ENCODE results near the gene DDT. TPM values are rescaled to one million over a fixed set of nuclear protein-coding genes. Genes with fewer than 3 reads are reported as not detected.
A peak's percentile ranks its signal among the peaks of the same experiment; 100 is the strongest.
"Not testable (repeated sequence)": the region's sequence is repeated elsewhere in the genome, so short reads cannot be mapped to it uniquely, and the experiment has no call there.

Gene DDT
- 139 TPM for total RNA-seq
- long read RNA-seq, transcript DDT-202 (3 exons, 713 nt) = major isoform, 42 of 143 reads
- long read RNA-seq, partial matches to known transcripts = 0 of 143 reads
- long read RNA-seq, other reads (novel, unspliced or antisense) = 99 of 143 reads

- ATAC-seq = peak; percentile 96
- intact Hi-C loops (cut with DNase I) = loop anchor here (5.0 kb wide), 1 partner anchor 47 kb away; no protein-coding TSS in a partner anchor
- not testable (repeated sequence) for DNase-seq (ENCODE audit: missing footprints)
These were observed at the start of gene DDT for GRCh38 chr22:23974345-23974744. Gene DDT (minus strand): TSS chr22:23974441. CDS start chr22:23974414, 27 bp downstream.

- no peak for ATAC-seq
- intact Hi-C loops (cut with DNase I) = no loop called here
- DNase-seq (ENCODE audit: missing footprints) = no peak
These were observed 49.1 kb upstream of the DDT start for GRCh38 chr22:24023204-24023789.

- intact Hi-C loops (cut with DNase I) = no loop called here
- DNase-seq (ENCODE audit: missing footprints) (no peak), ATAC-seq (no peak)
These were observed 47.1 kb upstream of the DDT start for GRCh38 chr22:24021304-24021703.

- DNase-seq (ENCODE audit: missing footprints) = no peak
- intact Hi-C loops (cut with DNase I) = no loop called here
- ATAC-seq = no peak
These were observed 41.9 kb upstream of the DDT start for GRCh38 chr22:24016156-24016555.

- no peak for DNase-seq (ENCODE audit: missing footprints)
- intact Hi-C loops (cut with DNase I) = no loop called here
- no peak for ATAC-seq
These were observed 37.5 kb upstream of the DDT start for GRCh38 chr22:24011735-24012068.

- DNase-seq (ENCODE audit: missing footprints) (no peak), ATAC-seq (no peak)
- intact Hi-C loops (cut with DNase I) = no loop called here
These were observed 35.8 kb upstream of the DDT start for GRCh38 chr22:24010018-24010391.

- ATAC-seq (no peak), DNase-seq (ENCODE audit: missing footprints) (no peak)
- intact Hi-C loops (cut with DNase I) = loop anchor here (5.0 to 10.0 kb wide), 2 partner anchors 95 to 168 kb away; no protein-coding TSS in a partner anchor
These were observed 35.2 kb upstream of the DDT start for GRCh38 chr22:24009227-24010017.

GRCh38 chr22:24008381-24009226 lies 34.4 kb upstream of the DDT start:
- intact Hi-C loops (cut with DNase I) = loop anchor here (5.0 to 10.0 kb wide), 2 partner anchors 96 to 169 kb away; no protein-coding TSS in a partner anchor
- ATAC-seq (no peak), DNase-seq (ENCODE audit: missing footprints) (no peak)

- intact Hi-C loops (cut with DNase I) = loop anchor here (5.0 to 10.0 kb wide), 2 partner anchors 97 to 169 kb away; no protein-coding TSS in a partner anchor
- ATAC-seq (no peak), DNase-seq (ENCODE audit: missing footprints) (no peak)
These were observed 33.7 kb upstream of the DDT start for GRCh38 chr22:24008022-24008283.

GRCh38 chr22:24007253-24008021 lies 33.2 kb upstream of the DDT start:
- intact Hi-C loops (cut with DNase I) = loop anchor here (5.0 to 10.0 kb wide), 2 partner anchors 97 to 170 kb away; no protein-coding TSS in a partner anchor
- ATAC-seq (no peak), DNase-seq (ENCODE audit: missing footprints) (no peak)

GRCh38 chr22:24006914-24007214 lies 32.6 kb upstream of the DDT start:
- no peak for DNase-seq (ENCODE audit: missing footprints)
- intact Hi-C loops (cut with DNase I) = loop anchor here (5.0 to 10.0 kb wide), 2 partner anchors 98 to 170 kb away; no protein-coding TSS in a partner anchor
- ATAC-seq = no peak

GRCh38 chr22:24006207-24006913 lies 32.1 kb upstream of the DDT start:
- intact Hi-C loops (cut with DNase I) = loop anchor here (5.0 to 10.0 kb wide), 2 partner anchors 98 to 171 kb away; no protein-coding TSS in a partner anchor
- no peak for DNase-seq (ENCODE audit: missing footprints)
- no peak for ATAC-seq

GRCh38 chr22:24005201-24005600 lies 31.0 kb upstream of the DDT start, which contains the start of gene GSTT4:
Gene GSTT4 (minus strand): TSS chr22:24005453. CDS start chr22:24005356, 97 bp downstream.
- DNase-seq (ENCODE audit: missing footprints) (peak; percentile 90), ATAC-seq (peak; percentile 92)
- intact Hi-C loops (cut with DNase I) = loop anchor here (5.0 to 10.0 kb wide), 2 partner anchors 100 to 172 kb away; no protein-coding TSS in a partner anchor

GRCh38 chr22:24003887-24004286 lies 29.6 kb upstream of the DDT start:
- ATAC-seq = no peak
- no peak for DNase-seq (ENCODE audit: missing footprints)
- intact Hi-C loops (cut with DNase I) = loop anchor here (5.0 to 10.0 kb wide), 2 partner anchors 52 to 101 kb away; no protein-coding TSS in a partner anchor

- intact Hi-C loops (cut with DNase I) = loop anchor here (5.0 to 10.0 kb wide), 2 partner anchors 51 to 102 kb away; no protein-coding TSS in a partner anchor
- ATAC-seq (no peak), DNase-seq (ENCODE audit: missing footprints) (no peak)
These were observed 28.6 kb upstream of the DDT start for GRCh38 chr22:24002851-24003250.

- intact Hi-C loops (cut with DNase I) = loop anchor here (5.0 to 10.0 kb wide), 2 partner anchors 50 to 103 kb away; no protein-coding TSS in a partner anchor
- no peak for DNase-seq (ENCODE audit: missing footprints)
- ATAC-seq = peak; percentile 24
These were observed 28.0 kb upstream of the DDT start for GRCh38 chr22:24002272-24002671.

- intact Hi-C loops (cut with DNase I) = loop anchor here (5.0 to 10.0 kb wide), 2 partner anchors 49 to 103 kb away; no protein-coding TSS in a partner anchor
- DNase-seq (ENCODE audit: missing footprints) = no peak
- ATAC-seq = no peak
These were observed 27.1 kb upstream of the DDT start for GRCh38 chr22:24001314-24001713.
